Caki2 (cell line): ENCODE data around the gene C11orf86. TPM values are rescaled to one million over a fixed set of nuclear protein-coding genes. Genes with fewer than 3 reads are reported as not detected.

Experiments used
- DNase-seq: peaks from one replicate; pipeline ENCODE4 v3.0.0-alpha.2; 2015; ENCODE audit warnings: low read depth
- in situ Hi-C: cut with HindIII; loops from 2 replicates; pipeline ENCODE4 v1.10.0; 2016; ENCODE audit warnings: low sequenced_read_pairs, low pct_unique_long_range_greater_than_20kb, mixed read lengths
- total RNA-seq: library from RNA; depleted of rRNA; stranded (reverse); fragments of >200 nt; shearing (Covaris generic); gene quantifications from 2 replicates; pipeline ENCODE4 v1.2.3, GENCODE V29; 2014; ENCODE audit warnings: low replicate concordance; rRNA removed

C11orf86 gene
- total RNA-seq, 1 experiment from 2014 or later, result not detected

- in situ Hi-C loops, result no loop called here
Measured at GRCh38 chr11:67013511-67014045, 38.5 kb downstream of the C11orf86 start.

GRCh38 chr11:67014343-67014742 lies 39.2 kb downstream of the C11orf86 start:
- in situ Hi-C loops, result no loop called here
- no peak for DNase-seq

More at GRCh38 chr11:67013511-67014045, 38.5 kb downstream of the C11orf86 start:
- no peak for DNase-seq

GRCh38 chr11:67015048-67015447 lies 39.9 kb downstream of the C11orf86 start:
- no peak for DNase-seq
- in situ Hi-C loops, result no loop called here

- in situ Hi-C loops, result no loop called here
- no peak for DNase-seq
Measured at GRCh38 chr11:67016550-67016949, 41.4 kb downstream of the C11orf86 start.

- in situ Hi-C loops, result no loop called here
- DNase-seq, result no peak
Measured at GRCh38 chr11:67020949-67021348, 45.8 kb downstream of the C11orf86 start.

GRCh38 chr11:67022341-67022933 lies 47.3 kb downstream of the C11orf86 start:
- in situ Hi-C loops, result no loop called here
- DNase-seq, result peak; percentile 76

- in situ Hi-C loops, result no loop called here
Measured at GRCh38 chr11:67022961-67023956, 48.2 kb downstream of the C11orf86 start, which contains the start of gene SYT12. TSS of gene SYT12 (plus strand) at chr11:67023134. CDS start at chr11:67030145, 7,011 bp downstream.

GRCh38 chr11:67023957-67024353 lies 48.9 kb downstream of the C11orf86 start:
- DNase-seq, result no peak
- in situ Hi-C loops, result no loop called here

More at GRCh38 chr11:67022961-67023956, 48.2 kb downstream of the C11orf86 start, which contains the start of gene SYT12:
- DNase-seq, result no peak

GRCh38 chr11:67024410-67024809 lies 49.3 kb downstream of the C11orf86 start:
- in situ Hi-C loops, result no loop called here
- no peak for DNase-seq

GRCh38 chr11:67024966-67025365 lies 49.9 kb downstream of the C11orf86 start:
- DNase-seq, result no peak
- in situ Hi-C loops, result no loop called here

GRCh38 chr11:67025750-67026149 lies 50.6 kb downstream of the C11orf86 start:
- in situ Hi-C loops, result no loop called here

More at GRCh38 chr11:67025750-67026149, 50.6 kb downstream of the C11orf86 start:
- DNase-seq, result no peak

Other genes starting within 250 kb of the C11orf86 start
- gene SPTBN2, start 246.1 kb upstream of the C11orf86 start, total RNA-seq, result 0.71 and 0.87 TPM in 2 replicates
- 25.6 and 25.9 TPM in 2 replicates for gene RCE1, start 131.9 kb upstream of the C11orf86 start, total RNA-seq
- not detected in 2 replicates for gene LRFN4, start 118.2 kb upstream of the C11orf86 start, total RNA-seq
- gene PC, start 16.9 kb upstream of the C11orf86 start, total RNA-seq, result 11.9 and 18.4 TPM in 2 replicates
- gene SYT12, start 47.8 kb downstream of the C11orf86 start, total RNA-seq, result 0.03 TPM in 1 of 2 replicates, not detected in the other
- 4.1 and 5.6 TPM in 2 replicates for gene RHOD, start 81.5 kb downstream of the C11orf86 start, total RNA-seq
- 9.2 and 14.8 TPM in 2 replicates for gene KDM2A, start 144.0 kb downstream of the C11orf86 start, total RNA-seq